Tibial nerve (tissue), 4 donors: Measurements from ENCODE around the gene GPC6.

Source experiments
- EP300 ChIP-seq, 2 donors: sonication (generic); formaldehyde crosslinking; IDR thresholded peaks; one replicate each; pipeline ENCODE4 v1.6.1; 2017; ENCODE audit warnings: antibody characterized with exemption in 2 of 2, mild to moderate bottlenecking in 1 of 2
- POLR2A ChIP-seq, 2 donors: fragments of 450-650 bp; IDR thresholded peaks; one replicate each; pipeline ENCODE4 v1.6.1; 2017; ENCODE audit warnings: antibody characterized with exemption in 2 of 2, mild to moderate bottlenecking in 2 of 2, moderate library complexity in 2 of 2
- TF ChIP-seq, protein P1 (sequence below), 5 experiments: fragments of 200-600 bp in 3 of 5; fragments of 450-650 bp in 2 of 5; sonication (generic) in 3 of 5; IDR thresholded peaks; one replicate each; pipeline ENCODE4 v1.5.1; 2016 to 2019; ENCODE audit warnings: antibody characterized with exemption in 5 of 5, mild to moderate bottlenecking in 3 of 5, moderate library complexity in 2 of 5

- TF ChIP-seq, protein P1, sequence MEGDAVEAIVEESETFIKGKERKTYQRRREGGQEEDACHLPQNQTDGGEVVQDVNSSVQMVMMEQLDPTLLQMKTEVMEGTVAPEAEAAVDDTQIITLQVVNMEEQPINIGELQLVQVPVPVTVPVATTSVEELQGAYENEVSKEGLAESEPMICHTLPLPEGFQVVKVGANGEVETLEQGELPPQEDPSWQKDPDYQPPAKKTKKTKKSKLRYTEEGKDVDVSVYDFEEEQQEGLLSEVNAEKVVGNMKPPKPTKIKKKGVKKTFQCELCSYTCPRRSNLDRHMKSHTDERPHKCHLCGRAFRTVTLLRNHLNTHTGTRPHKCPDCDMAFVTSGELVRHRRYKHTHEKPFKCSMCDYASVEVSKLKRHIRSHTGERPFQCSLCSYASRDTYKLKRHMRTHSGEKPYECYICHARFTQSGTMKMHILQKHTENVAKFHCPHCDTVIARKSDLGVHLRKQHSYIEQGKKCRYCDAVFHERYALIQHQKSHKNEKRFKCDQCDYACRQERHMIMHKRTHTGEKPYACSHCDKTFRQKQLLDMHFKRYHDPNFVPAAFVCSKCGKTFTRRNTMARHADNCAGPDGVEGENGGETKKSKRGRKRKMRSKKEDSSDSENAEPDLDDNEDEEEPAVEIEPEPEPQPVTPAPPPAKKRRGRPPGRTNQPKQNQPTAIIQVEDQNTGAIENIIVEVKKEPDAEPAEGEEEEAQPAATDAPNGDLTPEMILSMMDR (IDR thresholded peaks at IDR 0.05), result no peak
- no peak for TF ChIP-seq POLR2A (IDR thresholded peaks at IDR 0.05)
- no peak for TF ChIP-seq EP300 (IDR thresholded peaks at IDR 0.05)
Observed at GRCh38 chr13:94414141-94414540, 1187.5 kb downstream of the GPC6 start.
